Testis (tissue), 2 donors: ENCODE measurements around the gene NMB.

Experiments
- POLR2A ChIP-seq: fragments of 450-650 bp; IDR thresholded peaks from one replicate; pipeline ENCODE4 v1.6.1; 2017; ENCODE audit warnings: antibody characterized with exemption, mild to moderate bottlenecking, moderate library complexity
- TF ChIP-seq, protein P1 (sequence below), 3 experiments: fragments of 450-650 bp in 2 of 3; fragments of 200-600 bp in 1 of 3; sonication (generic) in 1 of 3; IDR thresholded peaks; one replicate each; pipeline ENCODE4 v1.5.1; 2016 to 2019; ENCODE audit warnings: antibody characterized with exemption in 3 of 3, mild to moderate bottlenecking in 2 of 3, moderate library complexity in 1 of 3

DNA sequence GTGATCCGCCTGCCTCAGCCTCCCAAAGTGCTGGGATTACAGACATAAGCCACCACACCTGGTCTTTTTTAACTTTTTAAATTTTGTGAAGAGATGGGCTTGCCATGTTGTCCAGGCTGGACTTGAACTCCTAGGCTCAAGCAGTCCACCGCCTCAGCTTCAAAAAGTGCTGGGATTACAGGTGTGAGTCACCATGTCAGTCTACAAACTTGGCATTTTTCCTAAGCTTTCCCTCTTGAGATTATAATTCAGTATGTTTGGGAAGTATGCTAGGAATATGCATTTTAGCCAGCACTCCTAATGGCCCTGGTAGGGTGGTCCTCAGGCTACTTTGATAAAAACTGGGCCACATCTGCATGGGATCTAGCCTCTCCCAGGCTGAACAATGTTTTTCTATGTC, 8.3 kb downstream of the NMB start:
- TF ChIP-seq, protein P1, sequence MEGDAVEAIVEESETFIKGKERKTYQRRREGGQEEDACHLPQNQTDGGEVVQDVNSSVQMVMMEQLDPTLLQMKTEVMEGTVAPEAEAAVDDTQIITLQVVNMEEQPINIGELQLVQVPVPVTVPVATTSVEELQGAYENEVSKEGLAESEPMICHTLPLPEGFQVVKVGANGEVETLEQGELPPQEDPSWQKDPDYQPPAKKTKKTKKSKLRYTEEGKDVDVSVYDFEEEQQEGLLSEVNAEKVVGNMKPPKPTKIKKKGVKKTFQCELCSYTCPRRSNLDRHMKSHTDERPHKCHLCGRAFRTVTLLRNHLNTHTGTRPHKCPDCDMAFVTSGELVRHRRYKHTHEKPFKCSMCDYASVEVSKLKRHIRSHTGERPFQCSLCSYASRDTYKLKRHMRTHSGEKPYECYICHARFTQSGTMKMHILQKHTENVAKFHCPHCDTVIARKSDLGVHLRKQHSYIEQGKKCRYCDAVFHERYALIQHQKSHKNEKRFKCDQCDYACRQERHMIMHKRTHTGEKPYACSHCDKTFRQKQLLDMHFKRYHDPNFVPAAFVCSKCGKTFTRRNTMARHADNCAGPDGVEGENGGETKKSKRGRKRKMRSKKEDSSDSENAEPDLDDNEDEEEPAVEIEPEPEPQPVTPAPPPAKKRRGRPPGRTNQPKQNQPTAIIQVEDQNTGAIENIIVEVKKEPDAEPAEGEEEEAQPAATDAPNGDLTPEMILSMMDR (IDR thresholded peaks at IDR 0.05), result no peak
- TF ChIP-seq POLR2A, result no peak
